H9 (cell line): ENCODE results near the gene GDNF. TPM values are rescaled to one million over a fixed set of nuclear protein-coding genes. Genes with fewer than 3 reads are reported as not detected.

ENCODE experiments used
- DNase-seq: peaks from one replicate; pipeline ENCODE4 v3.0.0-alpha.2; 2017
- H2AFZ ChIP-seq: one replicate; pipeline ENCODE4 v1.6.1; 2013; ENCODE audit warnings: mild to moderate bottlenecking, low read length, control low read depth, moderate library complexity
- H2AK5ac ChIP-seq: 2 replicates; pipeline ENCODE4 v1.6.1; 2013; ENCODE audit warnings: low read length, control low read depth, mixed read lengths; ENCODE audit not compliant: insufficient read length
- H2BK120ac ChIP-seq: one replicate; pipeline ENCODE4 v1.6.1; 2013; ENCODE audit warnings: low read depth, mild to moderate bottlenecking, low read length, control low read depth, inconsistent platforms; ENCODE audit not compliant: poor library complexity, severe bottlenecking
- H2BK12ac ChIP-seq: 2 replicates; pipeline ENCODE4 v1.6.1; 2013; ENCODE audit warnings: low read length, control low read depth, mixed read lengths, low read depth; ENCODE audit not compliant: insufficient read length
- H2BK15ac ChIP-seq: 2 replicates; pipeline ENCODE4 v1.6.1; 2013; ENCODE audit warnings: low read depth, low read length, control low read depth
- H2BK20ac ChIP-seq: one replicate; pipeline ENCODE4 v1.6.1; 2013; ENCODE audit warnings: low read depth, mild to moderate bottlenecking, low read length, control low read depth, inconsistent platforms; ENCODE audit not compliant: poor library complexity, severe bottlenecking
- H2BK5ac ChIP-seq: 2 replicates; pipeline ENCODE4 v1.6.1; 2013; ENCODE audit warnings: low read length, control low read depth, mixed read lengths; ENCODE audit not compliant: insufficient read length
- H3K14ac ChIP-seq: 2 replicates; pipeline ENCODE4 v1.6.1; 2013; ENCODE audit warnings: low read length, control low read depth; ENCODE audit not compliant: insufficient read depth
- H3K18ac ChIP-seq: 2 replicates; pipeline ENCODE4 v1.6.1; 2013; ENCODE audit warnings: low read depth, mild to moderate bottlenecking, mixed read lengths, low read length, control low read depth; ENCODE audit not compliant: insufficient read length
- H3K23ac ChIP-seq: 2 replicates; pipeline ENCODE4 v1.6.1; 2013; ENCODE audit warnings: low read length, control low read depth, mixed read lengths, low read depth; ENCODE audit not compliant: insufficient read length
- H3K23me2 ChIP-seq: 2 replicates; pipeline ENCODE4 v1.6.1; 2013; ENCODE audit warnings: low read depth, mild to moderate bottlenecking, mixed read lengths, low read length, control low read depth; ENCODE audit not compliant: insufficient read length, poor library complexity, severe bottlenecking
- H3K27ac ChIP-seq: 2 replicates; pipeline ENCODE4 v1.5.1; 2013; ENCODE audit warnings: low read length, control low read depth, mixed read lengths, low read depth; ENCODE audit not compliant: insufficient read length
- H3K27me3 ChIP-seq: 2 replicates; pipeline ENCODE4 v1.6.1; 2013; ENCODE audit warnings: low read length, control low read depth, inconsistent platforms; ENCODE audit not compliant: insufficient read depth
- H3K4ac ChIP-seq: 2 replicates; pipeline ENCODE4 v1.6.1; 2013; ENCODE audit warnings: low read depth, mild to moderate bottlenecking, control low read depth, inconsistent platforms, low read length, moderate library complexity
- H3K4me1 ChIP-seq: 2 replicates; pipeline ENCODE4 v1.6.1; 2013; ENCODE audit warnings: low read length, control low read depth, inconsistent platforms; ENCODE audit not compliant: insufficient read depth
- H3K4me2 ChIP-seq: 2 replicates; pipeline ENCODE4 v1.6.1; 2013; ENCODE audit warnings: low read length, control low read depth, mixed read lengths; ENCODE audit not compliant: insufficient read length, insufficient read depth
- H3K56ac ChIP-seq: 2 replicates; pipeline ENCODE4 v1.6.1; 2013; ENCODE audit warnings: low read depth, mild to moderate bottlenecking, mixed read lengths, low read length, control low read depth; ENCODE audit not compliant: insufficient read length
- H3K79me1 ChIP-seq: 2 replicates; pipeline ENCODE4 v1.6.1; 2013; ENCODE audit warnings: low read depth, mild to moderate bottlenecking, moderate library complexity, low read length, control low read depth, inconsistent platforms; ENCODE audit not compliant: insufficient read depth, poor library complexity, severe bottlenecking
- H3K79me2 ChIP-seq: 2 replicates; pipeline ENCODE4 v1.6.1; 2013; ENCODE audit warnings: low read length, control low read depth, inconsistent platforms; ENCODE audit not compliant: insufficient read depth
- H3K9ac ChIP-seq: 2 replicates; pipeline ENCODE4 v1.6.1; 2013; ENCODE audit warnings: low read length, control low read depth, mixed read lengths; ENCODE audit not compliant: insufficient read length; ENCODE audit errors: extremely low read depth
- H3K9me3 ChIP-seq: one replicate; pipeline ENCODE4 v1.6.1; 2013; ENCODE audit warnings: low read depth, low read length, inconsistent platforms; ENCODE audit not compliant: control insufficient read depth
- H3T11ph ChIP-seq: one replicate; pipeline ENCODE4 v1.6.1; 2013; ENCODE audit warnings: mild to moderate bottlenecking, low read length, control low read depth, inconsistent platforms
- H4K20me1 ChIP-seq: one replicate; pipeline ENCODE4 v1.6.1; 2013; ENCODE audit not compliant: control insufficient read depth, insufficient read length, insufficient read depth
- H4K5ac ChIP-seq: 2 replicates; pipeline ENCODE4 v1.6.1; 2013; ENCODE audit warnings: low read depth, mild to moderate bottlenecking, mixed read lengths, low read length, control low read depth; ENCODE audit not compliant: insufficient read length
- H4K8ac ChIP-seq: replicated peaks from 2 replicates; pipeline ENCODE4 v1.6.1; 2013; ENCODE audit warnings: low read length, control low read depth, mixed read lengths, low read depth; ENCODE audit not compliant: insufficient read length
- H4K91ac ChIP-seq: 2 replicates; pipeline ENCODE4 v1.6.1; 2013; ENCODE audit warnings: low read depth, mild to moderate bottlenecking, moderate library complexity, mixed read lengths, low read length, control low read depth; ENCODE audit not compliant: insufficient read length
- H3K27ac Mint-ChIP-seq, 3 experiments: 2 replicates in 2 of 3; 3 replicates in 1 of 3; pipeline ENCODE4 v1.8.0; 2020 to 2021; ENCODE audit warnings: mixed read lengths in 3 of 3, mild to moderate bottlenecking in 1 of 3, moderate library complexity in 1 of 3
- H3K27me3 Mint-ChIP-seq: 2 replicates; pipeline ENCODE4 v1.8.0; 2021; ENCODE audit warnings: low read depth, mild to moderate bottlenecking, moderate library complexity, mixed read lengths
- H3K36me3 Mint-ChIP-seq, 3 experiments: 2 replicates in 2 of 3; 3 replicates in 1 of 3; pipeline ENCODE4 v1.8.0; 2020 to 2021; ENCODE audit warnings: low read depth in 3 of 3, mixed read lengths in 3 of 3; ENCODE audit not compliant: insufficient read depth in 1 of 3
- H3K4me1 Mint-ChIP-seq, 2 experiments: 2 replicates each; pipeline ENCODE4 v1.8.0; 2020; ENCODE audit warnings: mixed read lengths in 2 of 2
- H3K4me3 Mint-ChIP-seq, 2 experiments: 2 replicates in 1 of 2; 3 replicates in 1 of 2; pipeline ENCODE4 v1.8.0; 2020 to 2021; ENCODE audit warnings: mild to moderate bottlenecking in 2 of 2, mixed read lengths in 2 of 2, moderate library complexity in 1 of 2
- H3K9me3 Mint-ChIP-seq, 2 experiments: 2 replicates in 1 of 2; 3 replicates in 1 of 2; pipeline ENCODE4 v1.8.0; 2020; ENCODE audit warnings: mild to moderate bottlenecking in 2 of 2, mixed read lengths in 2 of 2, moderate library complexity in 1 of 2
- CTCF ChIP-seq: fragments of 200-600 bp; sonication (generic); conservative IDR thresholded peaks from 3 replicates; pipeline ENCODE4 v1.8.0; 2021; ENCODE audit warnings: antibody characterized with exemption, mild to moderate bottlenecking
- WGBS: extraction: QIAGEN DNeasy Blood & Tissue Kit; methylation state at CpG from one replicate; pipeline ENCODE4 v1.1.7; 2013; ENCODE audit warnings: missing lambda C conversion rate, low lambda C conversion rate, mixed read lengths; ENCODE audit not compliant: insufficient read length; ENCODE audit errors: extremely low coverage; 5-methylcytosine and 5-hydroxymethylcytosine counted together
- total RNA-seq: library from RNA; stranded (reverse); gene quantifications from 2 replicates; pipeline ENCODE4 v1.2.1, GENCODE V29; 2021

Gene GDNF
- total RNA-seq, 1 experiment from 2014 or later: not detected

DNA sequence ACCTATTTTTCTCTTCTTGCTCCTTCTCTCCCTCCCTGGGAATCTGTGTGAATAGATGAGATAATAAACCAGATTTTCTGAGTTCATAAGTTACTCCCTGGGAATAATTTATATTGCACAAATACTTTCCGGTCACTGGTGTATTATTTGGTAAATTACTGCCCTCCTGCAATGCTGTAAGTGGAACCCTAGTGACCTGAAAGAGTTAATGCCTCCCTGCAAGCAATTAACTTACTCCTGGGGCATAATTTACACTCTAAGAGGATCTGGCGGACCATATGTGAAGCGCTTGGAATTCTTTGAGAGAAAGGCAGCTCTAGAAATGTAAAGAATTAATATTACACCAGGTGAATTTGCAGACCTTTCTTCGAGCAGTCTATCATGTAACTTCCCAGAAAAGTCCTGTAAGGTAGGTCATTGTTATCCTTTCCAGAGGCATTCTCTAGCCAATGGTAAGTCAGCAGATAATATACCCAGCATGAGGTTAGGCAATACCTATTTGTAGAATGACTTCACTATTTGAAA lies 7.0 kb upstream of the GDNF start:
- no peak overlapping the region for H3K9ac ChIP-seq
- H3K4ac ChIP-seq: no peak overlapping the region
- no peak overlapping the region for H2BK120ac ChIP-seq
- H3K23me2 ChIP-seq: no peaks in the 10 kb centered on the region
- no peak overlapping the region for H3K18ac ChIP-seq
- H3K9me3 ChIP-seq: no peaks in the 10 kb centered on the region
- no peak overlapping the region for H3K4me3 Mint-ChIP-seq
- DNase-seq: no peak
- no peak overlapping the region for H2BK12ac ChIP-seq
- H2AK5ac ChIP-seq: no peak overlapping the region
- H4K8ac ChIP-seq: no peak overlapping the region
- no peaks in the 10 kb centered on the region for H3K79me2 ChIP-seq
- no peak overlapping the region for H2BK20ac ChIP-seq
- H3K27me3 Mint-ChIP-seq: peaks cover 30% of the 10 kb centered on the region
- H3K27ac ChIP-seq: no peak overlapping the region
- no peak overlapping the region for H2BK15ac ChIP-seq
- no peaks in the 10 kb centered on the region for H3K36me3 Mint-ChIP-seq
- H3K4me1 ChIP-seq: peaks cover 11% of the 10 kb centered on the region; the same call in 1 of the 2 replicates
- H3K14ac ChIP-seq: no peak overlapping the region
- H4K5ac ChIP-seq: no peak overlapping the region
- H3K27ac Mint-ChIP-seq: no peak overlapping the region
- no peak overlapping the region for H3T11ph ChIP-seq
- no peak overlapping the region for H3K4me2 ChIP-seq
- H2BK5ac ChIP-seq: no peak overlapping the region
- H2AFZ ChIP-seq: no peak overlapping the region
- H3K9me3 Mint-ChIP-seq: no peaks in the 10 kb centered on the region
- H4K20me1 ChIP-seq: no peaks in the 10 kb centered on the region
- no CpG with 5 or more reads among the region's 4 CpGs for WGBS
- no peak overlapping the region for H3K56ac ChIP-seq
- H3K79me1 ChIP-seq: no peaks in the 10 kb centered on the region
- H4K91ac ChIP-seq: no peak overlapping the region
- no peak for TF ChIP-seq CTCF
- H3K27me3 ChIP-seq: no peaks in the 10 kb centered on the region; the same call in 1 of the 2 replicates
- H3K4me1 Mint-ChIP-seq: peaks cover 30 to 44% of the 10 kb centered on the region in 2 experiments
- H3K23ac ChIP-seq: no peak overlapping the region
